DMS 273 (cell line): ENCODE measurements around the gene BCL11A.
"Not testable (repeated sequence)": the region's sequence is repeated elsewhere in the genome, so short reads cannot be mapped to it uniquely, and the experiment has no call there.

ENCODE experiments used
- DNase-seq: peaks from one replicate; lab custom pipeline; 2025; ENCODE audit not compliant: unreplicated experiment; lab: John Stamatoyannopoulos, UW

The BCL11A gene

DNA sequence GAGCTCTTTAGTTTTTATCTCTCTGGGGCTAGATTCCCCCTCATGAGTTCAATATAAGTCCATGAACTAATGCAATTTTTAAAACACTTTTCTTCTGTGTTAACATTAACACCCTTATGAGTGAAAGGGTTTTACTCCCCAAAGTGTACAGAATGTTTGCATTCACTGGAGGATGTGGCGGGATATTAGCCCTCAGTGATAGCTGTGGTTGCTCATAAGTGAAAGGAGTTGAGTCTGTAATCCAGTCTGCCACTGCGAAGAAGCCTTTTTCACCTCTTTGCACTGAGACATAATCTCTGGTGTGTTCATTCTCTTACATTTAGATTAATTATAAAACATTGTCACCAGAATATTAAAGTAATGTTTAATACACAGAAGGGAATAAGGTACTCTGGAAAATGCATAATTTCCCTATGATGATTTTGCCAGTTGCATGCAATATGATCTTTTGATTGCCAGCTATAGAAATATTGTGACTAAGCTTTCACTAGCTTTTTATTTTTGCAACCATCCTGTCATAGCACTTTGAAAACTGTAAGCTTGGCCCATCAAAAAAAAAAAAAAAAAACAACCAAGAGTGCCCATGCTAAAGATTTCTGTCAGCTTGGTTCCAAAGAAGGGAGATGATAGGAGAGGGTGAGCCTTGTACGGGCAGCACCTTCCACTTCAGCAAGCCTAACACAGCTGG lies 113.2 kb downstream of the BCL11A start:
- no peak for DNase-seq

DNA sequence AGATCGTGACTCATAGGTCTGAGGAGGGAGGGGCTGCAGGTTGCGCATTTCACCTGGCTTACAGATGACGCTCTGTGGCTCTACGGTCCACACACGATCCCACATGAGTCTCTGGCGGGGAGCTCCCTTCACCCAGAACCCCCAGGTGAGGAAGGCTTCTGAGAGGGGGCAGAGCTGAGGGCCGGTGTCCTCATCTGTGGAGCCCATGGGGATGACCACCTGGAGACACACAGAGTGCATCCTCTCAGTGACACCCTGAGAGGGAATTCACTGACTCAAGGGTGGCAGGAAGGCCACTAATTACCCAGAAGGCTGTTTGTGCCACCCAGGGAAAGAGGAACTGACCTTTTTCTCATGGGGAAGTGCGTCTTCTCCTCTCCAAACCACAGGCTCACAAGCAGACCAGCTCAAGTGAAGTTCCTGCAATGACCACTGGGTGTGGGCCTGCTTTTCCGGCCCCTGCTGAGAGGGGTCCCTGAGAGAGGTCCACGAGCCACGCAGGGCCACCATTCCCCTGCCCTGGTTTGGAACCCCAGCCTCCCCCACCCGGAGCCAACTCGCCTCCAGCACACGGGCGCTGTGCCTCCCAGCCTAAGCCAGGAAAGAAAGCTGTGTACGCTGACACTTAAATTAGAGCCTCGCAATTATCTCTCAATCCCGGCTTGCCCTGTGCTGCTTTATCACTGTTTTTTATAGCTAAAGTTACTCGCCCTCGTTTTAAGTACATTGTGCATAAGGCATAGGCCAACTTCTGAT lies 114.1 kb downstream of the BCL11A start:
- peak; percentile 38 for DNase-seq

- no peak for DNase-seq
Measured at GRCh38 chr2:60438653-60439052, 114.8 kb downstream of the BCL11A start.

- no peak for DNase-seq
Measured at GRCh38 chr2:60438131-60438530, 115.3 kb downstream of the BCL11A start.

DNA sequence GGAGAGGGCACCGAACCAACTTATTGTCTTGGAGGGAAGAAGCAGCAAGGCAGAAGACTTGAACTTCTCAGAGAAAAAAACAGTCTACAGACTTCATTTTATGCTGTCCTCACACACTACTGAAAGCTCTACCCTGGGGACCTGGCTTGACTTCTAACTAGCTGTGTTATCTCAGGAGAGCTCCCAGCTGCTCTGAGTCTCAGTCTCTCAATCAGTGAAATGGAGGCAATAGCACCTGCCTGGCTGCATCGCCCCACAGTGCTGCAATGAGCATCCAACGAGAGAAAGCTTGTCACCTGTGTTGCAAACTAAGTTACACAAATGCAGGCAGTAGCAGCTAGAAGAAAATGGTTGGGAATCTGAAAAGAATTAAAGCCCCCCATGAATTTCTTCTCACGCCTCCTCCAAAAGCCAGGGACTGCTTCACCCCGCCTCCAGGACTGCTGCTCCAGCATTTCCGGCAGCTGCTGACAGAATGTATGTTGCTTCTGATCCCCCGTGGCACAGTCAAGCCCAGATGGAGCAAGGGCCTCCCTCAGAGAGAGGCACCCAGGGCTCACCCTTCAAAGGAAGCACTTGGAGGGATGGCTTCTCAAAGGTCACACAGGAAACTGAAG lies 116.3 kb downstream of the BCL11A start:
- no peak for DNase-seq

DNA sequence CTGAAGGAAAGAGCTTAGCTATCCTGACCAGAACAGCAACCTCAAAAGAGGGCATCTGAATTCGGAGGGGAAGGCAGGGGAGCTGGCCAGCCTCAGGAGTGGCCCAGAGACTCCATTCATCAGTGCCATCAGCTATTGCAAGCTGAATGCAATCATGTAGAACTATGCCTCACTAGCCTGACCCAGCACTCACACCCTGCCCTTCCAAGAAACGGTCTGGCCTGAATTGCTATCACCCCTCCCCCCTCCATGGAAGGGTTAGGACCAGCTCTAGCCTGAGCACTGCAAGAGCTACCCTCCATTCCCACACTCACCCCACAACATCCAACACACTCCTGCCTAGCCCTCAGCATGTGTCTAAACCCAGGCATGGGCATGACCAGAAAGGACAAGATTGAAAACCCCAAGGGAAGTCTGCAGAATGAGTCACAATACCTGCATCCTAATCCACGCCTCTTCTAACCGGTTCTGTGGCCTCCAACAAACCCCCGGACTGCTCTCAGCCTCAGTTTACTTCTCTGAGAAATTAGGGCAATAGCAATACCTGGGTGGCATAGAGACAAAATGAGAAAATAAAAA lies 120.3 kb downstream of the BCL11A start:
- no peak for DNase-seq

DNA sequence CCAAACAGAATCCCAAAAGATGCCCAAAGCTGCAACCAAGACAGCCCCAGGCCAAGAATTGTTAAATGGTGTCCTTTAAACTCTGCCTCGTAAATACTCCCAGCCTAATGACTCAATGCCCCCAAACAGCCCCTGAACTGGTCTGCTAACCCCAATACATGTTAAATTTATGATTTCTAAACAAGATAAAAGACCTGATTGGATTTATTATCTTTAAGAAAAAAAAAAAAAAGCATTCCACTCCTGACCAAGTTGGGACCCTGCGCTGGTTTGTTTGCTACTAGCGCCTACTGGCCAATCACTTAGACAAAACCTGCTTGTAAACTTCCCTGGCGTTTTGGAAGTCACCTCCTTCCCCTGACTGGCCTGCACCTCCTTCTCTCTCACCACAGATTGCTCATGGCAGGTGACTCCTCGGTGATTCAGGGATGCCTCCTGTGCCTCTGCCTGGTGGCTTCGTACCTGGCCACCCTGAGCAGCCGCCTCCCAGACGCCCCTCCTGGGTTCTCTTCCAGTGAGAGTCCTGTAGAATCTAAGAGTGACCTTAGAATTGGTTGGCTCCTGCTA lies 121.3 kb downstream of the BCL11A start:
- DNase-seq = no peak

DNA sequence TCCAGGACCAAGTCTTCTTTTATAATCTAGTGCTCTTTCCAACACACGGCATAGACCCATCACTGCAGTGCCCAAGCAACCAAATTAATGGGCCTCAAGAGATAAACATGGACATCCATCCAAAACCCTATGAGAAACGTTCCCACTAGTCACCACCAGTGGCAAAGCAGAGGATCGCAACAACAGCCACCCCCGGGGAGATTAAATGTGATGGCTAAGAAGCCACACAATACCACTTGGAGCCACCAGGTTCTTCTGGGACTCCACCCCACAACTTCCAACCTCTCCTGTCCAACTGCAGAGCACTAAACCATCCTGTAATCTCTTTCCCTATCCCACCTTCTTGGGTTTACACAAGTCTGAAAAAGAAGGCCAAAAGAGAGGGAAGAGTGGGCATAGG lies 123.8 kb downstream of the BCL11A start:
- DNase-seq = no peak

DNA sequence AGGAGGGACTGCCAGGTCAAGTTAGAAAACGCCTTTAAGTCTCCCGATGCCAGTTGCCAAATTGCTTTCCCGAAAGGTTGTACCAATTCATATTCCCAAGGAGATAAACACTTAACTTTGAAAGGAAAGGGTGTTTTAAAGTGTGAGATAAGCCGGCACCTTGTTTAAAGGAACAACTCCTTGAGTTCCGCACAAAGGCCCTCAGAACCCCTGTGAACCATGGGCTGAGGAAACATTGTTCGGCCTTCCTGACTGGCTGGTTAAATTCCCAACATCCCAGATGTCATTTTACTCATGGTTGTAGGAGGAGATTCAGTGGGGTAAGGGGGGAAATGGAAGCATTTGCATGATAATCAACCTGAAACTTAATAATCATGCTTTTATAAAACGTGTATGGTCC lies 126.6 kb downstream of the BCL11A start:
- no peak for DNase-seq

GRCh38 chr2:60426341-60426740 lies 127.1 kb downstream of the BCL11A start:
- DNase-seq = no peak

- no peak for DNase-seq
Measured at GRCh38 chr2:60424233-60424632, 129.2 kb downstream of the BCL11A start.

GRCh38 chr2:60423505-60423904 lies 129.9 kb downstream of the BCL11A start:
- DNase-seq = no peak

GRCh38 chr2:60422826-60423483 lies 130.5 kb downstream of the BCL11A start:
- no peak for DNase-seq

- DNase-seq = not testable (repeated sequence)
Measured at GRCh38 chr2:60417210-60417609, 136.2 kb downstream of the BCL11A start.

DNA sequence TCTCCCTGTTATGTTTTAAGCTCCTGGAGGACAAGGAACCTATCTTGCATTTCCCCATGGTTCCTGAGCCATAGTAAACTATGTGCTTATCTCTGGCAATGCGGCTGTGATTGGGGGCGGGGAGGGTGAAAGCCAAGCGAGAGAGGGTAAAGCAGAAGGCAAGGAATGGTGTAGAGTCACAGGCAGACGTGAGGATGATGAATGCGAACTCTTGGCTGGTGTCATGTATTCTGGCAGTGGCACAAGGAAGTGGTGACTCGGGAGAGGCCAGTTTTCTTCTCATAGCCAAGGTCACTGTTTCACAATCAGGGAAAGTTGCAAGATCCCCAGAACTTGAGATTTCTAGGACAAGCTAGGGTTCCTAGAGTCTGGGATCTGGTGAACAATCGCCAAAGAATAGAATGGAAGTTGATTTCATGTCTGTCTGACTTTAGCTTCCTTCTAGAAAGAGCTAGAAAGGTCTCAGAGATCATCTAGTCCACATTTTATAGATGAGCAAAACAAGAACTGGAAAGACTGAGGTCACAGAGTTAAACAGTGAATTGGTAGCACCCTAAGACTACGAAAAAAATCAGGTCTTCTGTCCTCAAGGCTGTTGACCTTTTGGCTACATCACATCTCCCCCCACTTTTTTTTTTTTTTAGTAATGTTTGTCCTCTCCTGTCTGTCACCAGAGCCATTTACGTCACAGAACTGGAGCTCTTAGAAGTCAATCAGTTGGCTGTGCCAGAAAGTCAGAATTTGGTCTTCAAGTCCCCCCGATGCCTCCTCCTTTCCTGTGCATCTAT lies 137.0 kb downstream of the BCL11A start:
- DNase-seq = no peak

DNA sequence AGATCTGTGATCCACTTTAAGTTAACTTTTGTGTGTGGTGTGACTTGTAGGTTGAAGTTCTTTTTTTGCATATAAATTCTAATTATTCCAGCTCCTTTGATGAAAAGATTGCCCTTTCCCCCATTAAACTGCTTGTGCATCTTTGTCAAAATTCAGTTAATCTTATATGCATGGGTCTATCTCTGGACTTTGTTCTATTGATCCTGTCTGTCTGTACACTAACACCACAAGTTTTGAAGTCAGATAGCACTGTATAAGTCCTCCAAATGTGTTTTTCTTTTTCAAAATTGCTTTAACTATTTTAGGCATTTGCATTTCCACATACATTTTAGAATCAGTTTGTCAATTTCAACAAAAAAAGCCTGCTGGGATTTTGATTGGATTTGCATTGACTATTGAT lies 137.6 kb downstream of the BCL11A start:
- DNase-seq = no peak

GRCh38 chr2:60414495-60415138 lies 138.8 kb downstream of the BCL11A start:
- DNase-seq = peak; percentile 14

DNA sequence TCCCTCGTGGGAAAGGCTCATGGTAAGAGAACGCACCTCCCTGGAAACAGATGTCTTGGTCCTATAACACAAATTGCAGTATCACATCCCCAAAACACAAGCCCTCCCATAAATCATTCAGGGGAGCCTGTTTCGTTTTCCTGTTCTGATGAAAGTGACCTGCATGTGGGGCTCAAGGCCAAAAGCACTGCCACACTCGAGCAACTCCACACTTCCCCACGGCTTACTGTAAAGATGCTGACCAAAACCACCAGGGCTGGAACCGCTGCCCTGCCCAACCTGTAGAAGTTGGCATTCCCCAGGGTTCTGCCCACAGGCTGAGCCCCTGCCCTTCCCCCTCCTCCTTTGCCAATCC lies 139.7 kb downstream of the BCL11A start:
- DNase-seq = no peak

- no peak for DNase-seq
Measured at GRCh38 chr2:60413069-60413813, 140.2 kb downstream of the BCL11A start.
